ENCODE measurements around the gene CDKAL1. TPM values are rescaled to one million over a fixed set of nuclear protein-coding genes. Genes with fewer than 3 reads are reported as not detected.

CDKAL1 gene
- polyA plus RNA-seq, 2 of the 4 experiments (the other 2 are of a cell fraction): 4.7 to 8.3 TPM

DNA sequence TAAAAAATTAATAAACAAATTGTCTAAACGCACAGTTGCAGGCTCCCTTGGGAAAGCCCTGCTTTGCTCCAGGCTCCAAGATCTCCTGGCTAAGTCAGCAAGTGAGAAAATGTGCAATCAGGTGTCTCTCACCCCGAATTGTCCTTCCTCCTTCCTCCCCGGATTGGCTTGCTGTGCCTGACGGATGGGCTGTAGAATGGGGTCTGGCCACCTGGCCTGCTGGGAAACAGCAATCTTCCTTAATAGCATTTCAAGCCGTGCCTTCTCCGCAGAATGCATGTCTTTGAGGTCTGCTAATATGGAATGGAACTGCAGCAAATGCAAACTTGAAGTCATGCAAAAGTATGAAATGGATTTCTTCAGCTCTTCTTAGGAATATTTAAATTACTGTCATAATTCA lies 43.7 kb upstream of the CDKAL1 start:
- TF ChIP-seq, protein P1, sequence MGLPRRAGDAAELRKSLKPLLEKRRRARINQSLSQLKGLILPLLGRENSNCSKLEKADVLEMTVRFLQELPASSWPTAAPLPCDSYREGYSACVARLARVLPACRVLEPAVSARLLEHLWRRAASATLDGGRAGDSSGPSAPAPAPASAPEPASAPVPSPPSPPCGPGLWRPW (IDR thresholded peaks at IDR 0.05): no peak
- no peak for TF ChIP-seq CHD2 (IDR thresholded peaks at IDR 0.05; ENCODE audit: low read length, partially characterized antibody)
- no peak for TF ChIP-seq PHF8 (IDR thresholded peaks at IDR 0.05; ENCODE audit: borderline replicate concordance, low read depth)
- no peak for TF ChIP-seq EP300 (IDR thresholded peaks at IDR 0.05)
- no peak for TF ChIP-seq MAZ (IDR thresholded peaks at IDR 0.05; ENCODE audit: borderline replicate concordance, low read depth, low read length)
- Histone ChIP-seq H3K4me3 (no peak overlapping the region), H3K9me3 (no peaks in the 10 kb centered on the region), H3K4me1 (no peaks in the 10 kb centered on the region), H3K27ac (no peak overlapping the region), H3K4me2 (no peak overlapping the region)
- ChIA-PET POLR2A (no interaction called here), CTCF (interaction anchor here (1.1 kb wide), 1 partner anchor 37 kb away, joined by 3 read pairs; no protein-coding TSS in a partner anchor)
- FAIRE-seq (no peak), DNase-seq (ENCODE audit: low read depth in 1 of 2, low spot score in 1 of 2) (no peak), ATAC-seq (no peak)
- WGBS (ENCODE audit: missing lambda C conversion rate): 93% methylated on average over 6 of the region's 6 CpGs

DNA sequence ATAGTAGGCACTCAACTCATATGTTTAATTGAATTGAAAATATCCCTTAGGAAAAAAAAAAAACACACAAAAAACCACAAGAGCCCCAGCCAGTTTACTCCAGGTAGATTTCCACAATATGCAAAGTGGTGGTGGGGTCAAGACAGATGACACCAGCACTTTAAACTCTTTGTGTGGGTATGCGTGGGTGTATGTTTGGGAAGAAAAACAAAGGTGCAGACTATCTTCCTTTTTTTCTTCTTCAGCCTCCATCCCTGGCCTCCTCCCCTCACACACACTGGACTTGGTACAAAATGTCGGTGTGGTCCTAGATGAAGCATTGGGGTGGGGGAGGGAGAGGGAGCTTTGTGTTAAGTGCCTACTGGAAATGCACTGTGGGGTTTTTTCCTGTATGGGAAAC lies 42.2 kb upstream of the CDKAL1 start:
- H3K27ac ChIP-seq: no peak overlapping the region
- H3K4me3 ChIP-seq: no peak overlapping the region
- ChIA-PET POLR2A (no interaction called here), CTCF (no interaction called here)
- H3K9me3 ChIP-seq: no peaks in the 10 kb centered on the region
- no peaks in the 10 kb centered on the region for H3K4me1 ChIP-seq
- FAIRE-seq (no peak), DNase-seq (ENCODE audit: low read depth in 1 of 2, low spot score in 1 of 2) (no peak), ATAC-seq (no peak)
- no peak for TF ChIP-seq NFE2L2 (conservative IDR thresholded peaks at IDR 0.05; ENCODE audit: low read length)
- TF ChIP-seq NPAS2 (CRISPR knock-in tag; IDR thresholded peaks at IDR 0.05; ENCODE audit: borderline replicate concordance): no peak
- no peak for TF ChIP-seq SMC3 (IDR thresholded peaks at IDR 0.05)
- TF ChIP-seq, protein P2, sequence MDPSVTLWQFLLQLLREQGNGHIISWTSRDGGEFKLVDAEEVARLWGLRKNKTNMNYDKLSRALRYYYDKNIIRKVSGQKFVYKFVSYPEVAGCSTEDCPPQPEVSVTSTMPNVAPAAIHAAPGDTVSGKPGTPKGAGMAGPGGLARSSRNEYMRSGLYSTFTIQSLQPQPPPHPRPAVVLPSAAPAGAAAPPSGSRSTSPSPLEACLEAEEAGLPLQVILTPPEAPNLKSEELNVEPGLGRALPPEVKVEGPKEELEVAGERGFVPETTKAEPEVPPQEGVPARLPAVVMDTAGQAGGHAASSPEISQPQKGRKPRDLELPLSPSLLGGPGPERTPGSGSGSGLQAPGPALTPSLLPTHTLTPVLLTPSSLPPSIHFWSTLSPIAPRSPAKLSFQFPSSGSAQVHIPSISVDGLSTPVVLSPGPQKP (IDR thresholded peaks at IDR 0.05; ENCODE audit: low read depth, low read length): no peak
- TF ChIP-seq RARB (CRISPR knock-in tag; IDR thresholded peaks at IDR 0.05): no peak
- TF ChIP-seq CBX8 (IDR thresholded peaks at IDR 0.05): no peak
- no peak for TF ChIP-seq ZNF302 (CRISPR knock-in tag; IDR thresholded peaks at IDR 0.05)
- no peak for TF ChIP-seq TP53 (CRISPR knock-in tag; IDR thresholded peaks at IDR 0.05)
- no peak for TF ChIP-seq CHD4 (IDR thresholded peaks at IDR 0.05; ENCODE audit: borderline replicate concordance)
- TF ChIP-seq, protein P3, sequence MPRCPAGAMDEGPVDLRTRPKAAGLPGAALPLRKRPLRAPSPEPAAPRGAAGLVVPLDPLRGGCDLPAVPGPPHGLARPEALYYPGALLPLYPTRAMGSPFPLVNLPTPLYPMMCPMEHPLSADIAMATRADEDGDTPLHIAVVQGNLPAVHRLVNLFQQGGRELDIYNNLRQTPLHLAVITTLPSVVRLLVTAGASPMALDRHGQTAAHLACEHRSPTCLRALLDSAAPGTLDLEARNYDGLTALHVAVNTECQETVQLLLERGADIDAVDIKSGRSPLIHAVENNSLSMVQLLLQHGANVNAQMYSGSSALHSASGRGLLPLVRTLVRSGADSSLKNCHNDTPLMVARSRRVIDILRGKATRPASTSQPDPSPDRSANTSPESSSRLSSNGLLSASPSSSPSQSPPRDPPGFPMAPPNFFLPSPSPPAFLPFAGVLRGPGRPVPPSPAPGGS (IDR thresholded peaks at IDR 0.05): no peak
- TF ChIP-seq, protein P4, sequence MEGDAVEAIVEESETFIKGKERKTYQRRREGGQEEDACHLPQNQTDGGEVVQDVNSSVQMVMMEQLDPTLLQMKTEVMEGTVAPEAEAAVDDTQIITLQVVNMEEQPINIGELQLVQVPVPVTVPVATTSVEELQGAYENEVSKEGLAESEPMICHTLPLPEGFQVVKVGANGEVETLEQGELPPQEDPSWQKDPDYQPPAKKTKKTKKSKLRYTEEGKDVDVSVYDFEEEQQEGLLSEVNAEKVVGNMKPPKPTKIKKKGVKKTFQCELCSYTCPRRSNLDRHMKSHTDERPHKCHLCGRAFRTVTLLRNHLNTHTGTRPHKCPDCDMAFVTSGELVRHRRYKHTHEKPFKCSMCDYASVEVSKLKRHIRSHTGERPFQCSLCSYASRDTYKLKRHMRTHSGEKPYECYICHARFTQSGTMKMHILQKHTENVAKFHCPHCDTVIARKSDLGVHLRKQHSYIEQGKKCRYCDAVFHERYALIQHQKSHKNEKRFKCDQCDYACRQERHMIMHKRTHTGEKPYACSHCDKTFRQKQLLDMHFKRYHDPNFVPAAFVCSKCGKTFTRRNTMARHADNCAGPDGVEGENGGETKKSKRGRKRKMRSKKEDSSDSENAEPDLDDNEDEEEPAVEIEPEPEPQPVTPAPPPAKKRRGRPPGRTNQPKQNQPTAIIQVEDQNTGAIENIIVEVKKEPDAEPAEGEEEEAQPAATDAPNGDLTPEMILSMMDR (IDR thresholded peaks at IDR 0.05): no peak
- WGBS (ENCODE audit: missing lambda C conversion rate): 86% methylated on average over 2 of the region's 2 CpGs
- no peak overlapping the region for H3K4me2 ChIP-seq

DNA sequence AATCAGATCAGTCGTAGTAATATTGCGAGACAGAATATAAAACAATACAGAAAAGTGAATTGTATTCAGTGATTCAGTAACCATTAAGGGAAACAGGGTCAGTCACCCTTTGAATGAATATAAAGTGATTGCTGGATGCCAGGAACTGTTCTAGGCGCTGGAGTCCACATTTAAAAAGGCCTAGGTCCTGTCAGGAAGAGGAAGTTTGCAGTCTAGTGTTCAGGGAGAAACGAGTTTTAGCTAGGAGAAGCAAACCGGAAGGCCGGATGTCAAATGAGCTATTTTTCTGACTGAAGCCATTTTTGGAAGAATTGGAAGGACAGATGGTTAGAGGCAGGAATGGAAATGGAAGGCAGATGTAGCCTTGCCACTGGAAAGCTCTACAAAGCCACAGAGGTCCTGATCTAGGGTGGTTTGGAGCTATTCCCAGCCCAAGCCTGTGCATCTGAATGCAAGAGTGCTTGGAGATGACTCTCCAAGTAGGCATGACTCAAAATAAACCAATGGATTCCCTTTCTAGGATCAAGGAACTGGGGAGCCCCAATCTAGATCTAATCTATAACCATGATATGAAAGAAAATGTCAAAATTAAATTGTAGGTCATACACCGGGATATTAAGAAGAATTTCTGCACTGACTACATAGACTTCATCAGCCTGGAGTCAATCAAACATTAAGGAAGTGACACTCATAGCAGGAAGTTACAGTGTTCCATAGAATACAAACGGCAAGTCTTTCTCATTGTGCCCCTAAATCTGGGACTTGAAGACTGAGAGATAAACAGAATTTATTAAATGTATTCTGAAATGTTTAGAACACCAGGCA lies 36.8 kb upstream of the CDKAL1 start:
- Histone ChIP-seq H3K4me1 (no peaks in the 10 kb centered on the region), H3K4me2 (no peak overlapping the region), H3K9me3 (no peaks in the 10 kb centered on the region), H3K27ac (no peak overlapping the region), H3K4me3 (no peak overlapping the region)
- POLR2A ChIA-PET: no interaction called here
- ATAC-seq (no peak; a peak in 1 of 6 replicates), DNase-seq (ENCODE audit: low read depth in 1 of 2, low spot score in 1 of 2) (no peak), FAIRE-seq (no peak)
- WGBS (ENCODE audit: missing lambda C conversion rate): 92% methylated on average over 8 of the region's 8 CpGs
- no peak for TF ChIP-seq CBX2 (IDR thresholded peaks at IDR 0.05; ENCODE audit: borderline replicate concordance, low read depth)
- no peak for TF ChIP-seq ZFP36 (IDR thresholded peaks at IDR 0.05; ENCODE audit: borderline replicate concordance, partially characterized antibody)
- no peak for TF ChIP-seq ZSCAN20 (CRISPR knock-in tag; IDR thresholded peaks at IDR 0.05)
- TF ChIP-seq GATA3 (IDR thresholded peaks at IDR 0.05; ENCODE audit: borderline replicate concordance): no peak
- no peak for TF ChIP-seq RFX5 (IDR thresholded peaks at IDR 0.05)
- CTCF ChIA-PET: no interaction called here
